NCI-H187 (cell line): Measurements from ENCODE around the gene NSMF.
A peak's percentile ranks its signal among the peaks of the same experiment; 100 is the strongest.

Source experiments
- DNase-seq, 2 experiments: peaks; one replicate each; lab custom pipeline; 2025; lab: John Stamatoyannopoulos, UW

Gene NSMF, protein sequence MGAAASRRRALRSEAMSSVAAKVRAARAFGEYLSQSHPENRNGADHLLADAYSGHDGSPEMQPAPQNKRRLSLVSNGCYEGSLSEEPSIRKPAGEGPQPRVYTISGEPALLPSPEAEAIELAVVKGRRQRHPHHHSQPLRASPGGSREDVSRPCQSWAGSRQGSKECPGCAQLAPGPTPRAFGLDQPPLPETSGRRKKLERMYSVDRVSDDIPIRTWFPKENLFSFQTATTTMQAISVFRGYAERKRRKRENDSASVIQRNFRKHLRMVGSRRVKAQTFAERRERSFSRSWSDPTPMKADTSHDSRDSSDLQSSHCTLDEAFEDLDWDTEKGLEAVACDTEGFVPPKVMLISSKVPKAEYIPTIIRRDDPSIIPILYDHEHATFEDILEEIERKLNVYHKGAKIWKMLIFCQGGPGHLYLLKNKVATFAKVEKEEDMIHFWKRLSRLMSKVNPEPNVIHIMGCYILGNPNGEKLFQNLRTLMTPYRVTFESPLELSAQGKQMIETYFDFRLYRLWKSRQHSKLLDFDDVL

DNA sequence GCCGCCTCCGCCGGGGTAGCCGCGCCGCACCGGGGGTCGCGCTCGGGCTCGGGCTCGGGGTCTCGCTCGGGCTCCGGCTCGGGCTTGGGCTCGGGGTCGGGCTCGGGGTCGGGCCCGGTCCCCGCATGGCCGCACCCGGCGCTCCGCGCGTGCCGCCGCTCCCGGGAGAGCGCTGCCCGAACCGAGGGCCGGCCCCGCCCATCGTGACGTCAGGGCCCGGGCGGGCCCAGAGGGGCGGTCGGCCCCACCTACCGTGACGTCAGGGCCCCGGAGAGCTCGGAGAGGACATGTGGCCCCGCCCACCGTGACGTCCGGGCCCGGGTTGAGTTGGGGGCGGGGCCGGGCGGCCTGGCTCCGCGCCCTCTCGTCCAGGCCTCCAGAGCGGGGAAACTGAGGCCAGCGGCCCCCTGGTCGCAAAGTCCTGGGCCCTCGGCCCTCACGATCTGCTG, at the start of gene NSMF:
Gene NSMF (minus strand): TSS at position 183 of the 449 bp plus-strand sequence. CDS start 232 bp downstream, outside the sequence.
- DNase-seq, result peak; percentile 39 to 72

DNA sequence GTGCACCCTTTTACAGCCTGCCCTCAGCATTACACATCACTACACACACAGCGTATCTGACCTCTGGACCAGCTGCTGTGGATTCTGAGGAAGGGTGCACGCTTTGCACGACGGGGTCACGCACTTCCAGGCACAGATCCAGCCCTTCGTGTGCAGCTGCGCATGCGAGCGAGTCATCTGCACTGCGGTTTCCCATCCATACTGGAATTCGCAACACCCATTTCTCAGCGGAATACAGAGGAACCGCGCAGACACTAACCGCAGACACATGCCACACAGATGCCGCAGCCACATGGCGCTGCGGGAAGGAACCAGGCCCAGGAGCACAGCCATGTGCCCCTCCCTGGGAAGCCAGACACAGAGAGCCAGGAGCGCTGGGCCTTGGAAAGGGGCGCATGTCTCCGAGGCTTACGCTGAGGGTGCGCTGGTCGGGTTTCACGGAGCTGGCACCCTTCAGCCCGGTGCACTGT, 47.6 kb upstream of the NSMF start:
- DNase-seq, result no peak

DNA sequence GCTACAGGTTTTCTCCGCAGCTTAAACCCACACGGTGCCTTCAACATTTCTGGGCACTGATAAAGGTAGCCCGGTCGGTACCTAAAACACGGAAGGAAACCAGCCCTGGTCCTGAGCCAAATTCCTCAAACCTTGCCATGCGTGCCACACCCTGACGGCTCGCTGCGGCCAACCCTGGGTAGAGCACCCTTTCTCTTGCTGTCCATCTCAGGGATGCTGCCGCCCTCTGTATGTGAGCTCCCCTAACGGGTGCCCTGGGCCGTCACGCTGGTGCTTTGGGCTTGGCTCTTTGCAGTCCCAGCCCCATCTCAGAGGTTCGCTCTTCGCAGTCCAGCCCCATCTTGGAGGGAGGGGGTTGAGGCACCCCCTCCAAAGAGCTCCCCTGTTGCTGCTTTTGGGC, 47.1 kb upstream of the NSMF start:
- DNase-seq, result no peak

DNA sequence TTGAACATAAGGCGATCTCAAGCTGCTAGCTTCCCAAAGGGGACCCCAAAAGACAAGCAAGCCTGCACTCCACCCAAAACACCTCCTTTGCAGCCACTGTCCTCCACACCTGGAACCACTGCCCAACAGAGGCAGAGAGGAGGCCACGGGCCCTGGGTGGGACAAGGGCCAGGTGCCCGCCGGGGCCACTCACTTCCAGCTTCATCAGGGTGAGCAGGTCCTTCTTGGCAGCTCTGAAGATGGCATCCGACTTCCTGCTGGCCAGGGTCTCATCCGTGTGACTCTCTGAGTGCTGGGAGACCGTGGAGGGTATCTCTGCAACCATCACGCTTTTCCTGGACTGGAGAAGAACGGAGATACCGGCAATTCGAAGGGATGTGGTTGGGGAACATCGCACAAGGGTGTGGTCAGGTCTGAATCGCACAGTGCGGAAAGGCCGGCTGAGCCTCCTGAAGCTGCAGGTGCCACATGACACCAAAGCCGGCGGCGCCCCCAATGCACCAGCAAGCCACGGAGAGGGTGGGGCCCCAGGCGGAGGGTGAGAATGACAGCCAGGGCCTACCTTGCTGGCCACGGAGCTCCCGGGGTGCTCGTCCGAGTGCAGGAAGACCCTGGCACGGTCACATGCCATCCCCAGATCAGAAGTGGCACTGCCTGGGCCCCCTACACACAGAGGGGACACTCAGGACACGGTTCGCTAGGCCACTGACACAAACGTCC, 46.4 kb upstream of the NSMF start:
- DNase-seq, result no peak

DNA sequence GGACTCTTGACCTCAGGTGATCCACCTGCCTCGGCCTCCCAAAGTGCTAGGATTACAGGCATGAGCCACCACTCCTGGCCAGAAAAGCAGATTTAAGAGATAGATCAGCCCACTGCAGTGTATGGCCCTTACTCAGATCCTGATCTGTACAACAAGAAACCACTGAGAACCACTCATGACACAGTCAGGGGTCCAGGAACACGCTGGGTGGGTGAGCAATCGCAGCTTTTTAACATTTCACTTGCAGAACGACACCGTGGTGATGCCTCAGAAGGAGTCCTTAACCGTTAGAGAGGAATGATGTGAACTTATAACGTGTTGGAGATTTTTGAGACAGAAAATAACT, 45.3 kb upstream of the NSMF start:
- no peak for DNase-seq

DNA sequence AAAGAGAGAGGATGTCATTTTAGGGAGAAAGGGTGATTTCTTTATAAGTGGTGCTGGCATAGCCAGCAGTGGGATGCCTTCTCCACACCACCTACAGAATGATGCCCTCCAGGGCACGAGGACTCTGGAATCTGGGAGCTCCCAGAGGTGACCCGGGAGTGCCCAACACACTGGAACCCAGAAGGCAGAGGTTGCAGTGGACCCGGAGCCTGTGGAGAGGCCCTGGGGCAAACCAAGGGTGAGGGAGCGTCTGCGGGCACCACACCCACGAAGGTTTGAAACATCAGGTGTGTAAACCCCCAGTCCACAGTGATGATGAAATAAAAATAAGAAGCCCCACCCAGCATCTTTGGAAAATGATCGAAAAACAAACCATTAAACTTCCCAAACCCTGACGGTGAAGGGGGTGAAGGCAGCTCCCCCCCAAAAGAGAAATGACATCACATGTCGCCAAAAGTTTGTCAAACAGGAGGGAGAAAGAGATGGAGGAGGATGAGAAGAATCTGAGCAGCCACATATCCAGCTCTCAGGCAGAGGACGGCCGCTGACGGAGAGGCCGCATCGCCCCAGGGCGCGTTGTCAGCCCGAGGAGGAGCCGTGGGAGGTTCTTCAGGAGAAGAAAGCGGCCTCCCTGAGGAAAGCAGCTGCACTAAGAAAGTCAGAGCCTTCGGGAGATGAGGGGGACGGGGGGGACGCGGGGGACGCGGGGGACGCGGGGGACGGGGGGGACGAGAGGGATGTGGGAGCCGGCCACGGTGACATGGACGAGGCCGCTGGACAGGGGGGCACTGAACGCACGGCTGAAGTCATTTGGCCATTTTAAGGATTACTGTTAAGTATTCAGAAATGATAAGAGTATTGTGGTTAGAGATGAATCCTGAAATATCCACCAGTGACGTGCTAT, 43.1 kb upstream of the NSMF start:
- DNase-seq, result no peak

DNA sequence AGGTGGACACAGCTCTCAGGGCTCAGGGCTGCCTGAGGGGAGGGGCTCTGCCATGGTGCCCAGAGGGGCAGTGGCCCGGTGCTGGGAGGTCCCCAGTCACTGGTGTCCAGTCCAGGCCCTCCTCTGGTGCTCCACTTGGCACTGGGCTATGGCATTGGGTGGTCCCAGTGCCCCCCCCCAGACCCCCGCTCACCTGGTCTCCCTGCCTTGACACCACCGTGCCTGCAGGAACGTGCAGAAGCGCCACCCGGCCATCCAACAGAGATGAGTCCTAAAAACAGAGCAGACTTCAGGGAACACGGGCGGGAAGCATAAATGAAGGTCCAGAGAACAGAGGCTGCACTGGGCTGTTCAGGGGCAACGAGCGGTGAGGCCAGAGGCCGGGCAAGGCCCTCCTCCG, 42.3 kb upstream of the NSMF start:
- DNase-seq, result no peak

DNA sequence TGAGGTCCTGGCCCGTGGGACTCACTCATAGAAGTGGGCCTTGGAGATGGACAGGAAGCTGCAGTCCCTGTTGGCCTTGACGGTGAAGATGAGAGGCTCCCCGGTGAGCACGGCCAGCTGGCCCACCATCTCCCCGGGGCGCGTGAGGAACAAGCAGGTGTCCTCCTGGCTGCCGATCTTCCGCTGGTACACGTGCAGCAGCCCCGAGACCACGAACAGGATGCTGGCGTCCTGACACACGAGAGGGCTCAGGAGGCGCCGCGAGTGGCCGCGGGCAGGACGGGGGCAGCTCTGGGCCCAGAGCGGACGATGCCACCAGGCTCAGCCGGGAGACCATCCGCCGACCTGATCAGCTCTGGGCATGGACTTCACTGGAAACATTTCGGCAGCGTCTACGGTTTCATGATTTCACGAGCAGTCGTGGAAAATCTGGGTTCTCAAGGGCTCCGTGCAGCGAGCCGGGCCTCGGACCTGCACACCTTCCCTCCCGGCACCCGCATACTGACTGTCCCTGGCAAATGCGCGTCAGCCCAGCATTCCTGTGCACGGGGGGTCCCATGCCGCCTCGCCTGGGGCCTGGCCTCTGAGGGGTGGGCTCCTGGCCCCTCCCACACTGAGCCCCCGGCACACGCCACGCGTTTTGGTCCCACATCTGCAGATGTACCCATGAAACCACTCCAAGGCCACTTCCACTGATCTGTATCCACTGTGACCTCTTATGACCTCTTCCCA, 41.7 kb upstream of the NSMF start:
- DNase-seq, result no peak

DNA sequence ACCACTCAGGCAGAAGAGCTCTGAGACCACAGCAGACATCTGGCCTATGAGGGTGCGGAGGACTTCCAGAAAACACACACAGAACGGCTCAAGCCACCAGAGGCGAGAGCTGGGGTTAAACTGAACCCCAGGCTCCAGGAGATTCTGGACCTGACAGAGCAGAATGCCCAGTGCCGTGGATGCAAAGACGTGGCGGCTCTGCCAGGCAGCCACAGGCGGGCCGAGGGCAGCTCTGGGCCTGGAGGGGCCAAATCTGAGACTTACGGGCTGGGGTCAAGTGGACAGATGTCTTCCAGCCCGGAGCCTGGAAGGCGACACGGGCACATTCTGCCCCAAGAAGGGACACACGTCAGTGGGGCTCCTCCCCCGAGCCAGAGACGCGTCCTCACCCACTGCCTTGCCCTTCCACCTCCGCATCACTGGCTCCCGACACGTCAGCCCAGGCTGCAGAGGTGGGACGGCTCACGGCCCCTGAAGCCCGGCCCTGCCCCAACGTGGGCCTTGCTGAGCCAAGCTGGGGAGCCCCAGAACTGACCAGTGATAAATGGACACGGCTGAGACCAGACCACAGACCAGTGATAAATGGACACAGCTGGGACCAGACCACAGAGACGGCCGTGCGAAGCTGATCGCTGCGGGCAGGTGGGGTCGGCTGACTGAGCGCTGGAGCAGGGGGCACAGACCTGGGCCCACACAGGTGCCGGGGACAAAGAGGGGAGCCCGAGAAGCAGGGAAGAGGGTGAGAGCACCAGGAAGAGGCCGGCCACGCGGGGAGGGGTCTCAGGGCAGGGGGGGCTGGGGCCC, 40.9 kb upstream of the NSMF start:
- no peak for DNase-seq

DNA sequence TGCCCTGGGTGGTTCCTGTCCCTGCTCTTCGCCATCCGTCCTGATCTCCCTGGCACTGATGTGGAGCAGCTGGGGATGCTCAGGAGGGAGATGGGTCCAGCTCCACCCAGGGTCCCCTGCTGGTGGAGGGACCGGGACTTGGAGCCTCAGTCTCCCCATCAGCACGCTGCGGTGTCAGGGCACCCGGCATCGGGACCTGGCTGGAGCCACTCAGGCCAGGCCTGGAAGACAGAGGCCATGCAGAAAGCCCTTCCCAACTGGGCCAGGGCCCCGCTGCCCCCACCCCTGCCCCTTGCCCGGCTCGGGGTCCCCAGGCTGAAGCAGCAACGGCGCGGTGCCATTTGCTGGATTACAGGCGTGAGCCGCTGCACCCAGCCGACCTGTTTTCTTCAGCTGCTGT, 40.3 kb upstream of the NSMF start:
- DNase-seq, result no peak

DNA sequence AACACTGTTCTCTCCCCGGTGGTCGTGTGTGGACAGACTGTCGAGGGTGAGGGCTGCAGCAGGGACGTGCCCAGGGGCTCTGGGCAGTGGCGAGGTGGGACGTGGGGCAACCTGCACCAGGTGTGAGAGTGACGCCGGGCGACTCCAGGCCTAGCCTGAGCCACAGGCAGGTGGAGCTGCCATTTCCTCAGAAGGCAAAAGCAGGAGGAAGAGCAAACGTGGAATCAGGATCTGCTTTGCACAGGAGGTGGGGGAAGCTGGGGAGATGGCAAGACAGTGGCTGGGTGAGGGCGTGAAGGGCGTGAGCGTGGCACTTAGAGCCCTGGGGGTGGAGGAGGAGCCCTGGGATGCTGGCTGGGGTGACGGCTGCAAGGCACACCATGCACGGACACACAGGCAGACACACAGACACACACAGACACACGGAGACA, 39.6 kb upstream of the NSMF start:
- DNase-seq, result no peak

DNA sequence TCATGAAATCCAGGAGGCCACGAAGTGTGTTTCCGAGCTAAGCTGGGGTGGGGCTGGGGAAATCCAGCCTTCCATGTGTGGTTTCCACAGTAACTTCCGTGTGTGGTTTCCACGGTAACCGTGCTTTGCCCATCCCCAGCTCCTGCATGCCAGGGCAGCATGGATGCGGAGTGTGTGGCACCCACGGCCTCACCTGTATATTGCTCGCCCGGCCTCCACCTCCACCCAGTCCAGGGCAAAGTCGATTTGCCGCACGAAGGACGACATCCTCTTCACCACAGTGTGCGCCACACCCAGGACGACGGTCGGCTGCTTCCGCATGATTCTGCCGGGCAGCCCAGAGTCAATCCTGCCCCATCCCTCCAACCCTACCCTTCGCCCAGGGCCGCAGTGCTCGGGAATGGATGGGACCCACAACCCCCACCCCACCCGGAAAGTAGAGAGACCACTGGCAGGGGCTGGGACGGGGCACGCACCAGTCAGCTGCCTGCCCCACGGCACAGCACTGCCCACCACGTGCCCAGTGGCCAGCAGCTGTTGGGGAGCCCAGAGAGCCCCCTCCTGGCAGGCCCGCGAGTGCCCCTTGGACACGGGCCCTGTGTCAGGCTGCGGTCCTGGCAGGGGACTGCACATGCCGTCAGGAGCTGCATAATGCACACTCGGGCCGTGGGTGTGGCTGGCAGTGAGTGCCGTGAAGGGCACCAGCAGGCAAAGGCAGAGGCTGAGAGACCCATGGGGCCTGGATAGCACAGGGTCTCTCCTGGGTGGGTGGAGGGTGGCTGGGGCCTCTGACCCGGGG, 39.0 kb upstream of the NSMF start:
- DNase-seq, result no peak

DNA sequence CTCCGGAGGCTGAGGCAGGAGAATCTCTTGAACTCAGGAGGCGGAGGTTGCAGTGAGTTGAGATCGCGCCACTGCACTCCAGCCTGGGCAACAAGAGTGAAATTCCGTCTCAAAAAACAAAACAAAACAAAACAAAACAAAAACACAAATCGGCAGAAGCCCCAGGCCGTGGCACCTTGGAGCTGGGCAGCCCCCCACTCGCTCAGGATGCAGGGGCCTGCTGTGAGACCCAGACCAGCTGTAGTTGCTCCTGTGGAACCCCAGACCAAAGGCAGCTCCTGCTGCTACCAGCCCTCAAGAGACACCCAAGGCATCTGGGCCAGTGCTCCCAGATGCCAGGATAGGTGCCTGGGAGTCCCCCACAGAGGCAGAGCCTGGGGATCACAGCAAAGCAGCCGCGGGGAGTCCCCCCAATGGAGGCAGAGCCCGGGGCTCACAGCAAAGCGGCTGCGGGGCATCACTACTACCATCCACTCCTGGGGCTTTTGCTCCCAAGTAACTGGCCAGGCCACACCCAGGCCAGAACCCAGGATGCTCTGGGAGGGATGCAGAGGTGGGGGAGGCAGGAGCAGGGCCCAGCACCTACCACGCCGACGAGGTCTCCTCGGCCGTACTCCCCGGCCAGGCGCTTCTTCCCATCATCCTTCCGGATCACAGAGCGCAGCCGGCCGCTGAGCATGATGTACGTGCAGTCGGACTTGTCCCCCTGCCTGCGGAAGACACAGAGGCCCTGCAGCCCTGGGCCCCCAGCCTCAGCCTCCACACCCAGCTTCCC, 37.7 kb upstream of the NSMF start:
- no peak for DNase-seq

DNA sequence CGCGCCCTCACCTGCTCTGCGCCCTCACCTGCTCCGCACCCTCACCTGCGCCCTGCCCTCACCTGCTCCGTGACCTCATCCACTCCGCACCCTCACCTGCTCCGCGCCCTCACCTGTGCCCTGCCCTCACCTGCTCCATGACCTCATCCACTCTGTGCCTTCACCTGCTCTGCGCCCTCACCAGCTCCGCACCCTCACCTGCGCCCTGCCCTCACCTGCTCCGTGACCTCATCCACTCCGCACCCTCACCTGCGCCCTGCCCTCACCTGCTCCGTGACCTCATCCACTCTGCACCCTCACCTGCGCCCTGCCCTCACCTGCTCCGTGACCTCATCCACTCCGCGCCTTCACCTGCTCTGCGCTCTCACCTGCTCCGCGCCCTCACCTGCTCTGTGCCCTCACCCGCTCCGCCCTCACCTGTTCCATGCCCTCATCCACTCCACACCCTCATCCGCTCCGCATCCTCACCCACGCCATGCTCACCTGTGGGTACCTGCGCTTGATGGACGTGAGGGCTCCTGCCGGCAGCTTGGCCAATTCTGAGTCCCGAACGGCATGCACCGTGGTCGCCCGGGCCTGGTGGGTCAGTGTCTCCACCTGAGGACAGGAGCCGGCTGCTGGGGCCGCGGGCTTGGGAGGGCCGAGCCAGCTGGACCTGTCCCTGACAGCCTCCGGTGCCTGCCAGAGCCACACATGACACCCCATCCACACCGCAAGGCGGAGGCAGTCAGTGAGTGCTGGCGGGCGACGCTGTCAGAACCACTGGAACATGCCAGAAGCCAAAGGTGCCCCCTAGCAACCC, 35.6 kb upstream of the NSMF start:
- no peak for DNase-seq

DNA sequence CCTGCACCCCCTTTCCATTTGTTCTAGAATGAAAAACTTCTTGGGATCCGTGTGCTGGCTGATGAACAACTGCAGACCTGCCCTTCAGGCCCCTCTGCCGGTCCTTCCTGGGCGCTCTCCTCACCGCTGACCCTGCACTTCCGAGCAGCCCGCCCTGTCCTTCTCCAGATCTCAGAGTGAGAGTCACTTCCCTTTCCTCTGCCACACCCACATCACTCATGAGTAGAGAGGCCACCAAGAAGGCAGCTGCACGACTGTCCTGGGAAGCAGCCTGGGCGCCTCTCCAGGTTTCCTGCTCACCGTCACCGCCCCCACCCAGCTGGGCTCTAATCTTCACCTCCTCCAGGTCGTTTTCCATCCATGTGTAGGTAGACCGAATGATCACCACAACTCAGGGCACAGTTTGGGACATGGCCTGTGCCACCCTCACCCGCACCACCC, 35.0 kb upstream of the NSMF start:
- DNase-seq, result no peak

DNA sequence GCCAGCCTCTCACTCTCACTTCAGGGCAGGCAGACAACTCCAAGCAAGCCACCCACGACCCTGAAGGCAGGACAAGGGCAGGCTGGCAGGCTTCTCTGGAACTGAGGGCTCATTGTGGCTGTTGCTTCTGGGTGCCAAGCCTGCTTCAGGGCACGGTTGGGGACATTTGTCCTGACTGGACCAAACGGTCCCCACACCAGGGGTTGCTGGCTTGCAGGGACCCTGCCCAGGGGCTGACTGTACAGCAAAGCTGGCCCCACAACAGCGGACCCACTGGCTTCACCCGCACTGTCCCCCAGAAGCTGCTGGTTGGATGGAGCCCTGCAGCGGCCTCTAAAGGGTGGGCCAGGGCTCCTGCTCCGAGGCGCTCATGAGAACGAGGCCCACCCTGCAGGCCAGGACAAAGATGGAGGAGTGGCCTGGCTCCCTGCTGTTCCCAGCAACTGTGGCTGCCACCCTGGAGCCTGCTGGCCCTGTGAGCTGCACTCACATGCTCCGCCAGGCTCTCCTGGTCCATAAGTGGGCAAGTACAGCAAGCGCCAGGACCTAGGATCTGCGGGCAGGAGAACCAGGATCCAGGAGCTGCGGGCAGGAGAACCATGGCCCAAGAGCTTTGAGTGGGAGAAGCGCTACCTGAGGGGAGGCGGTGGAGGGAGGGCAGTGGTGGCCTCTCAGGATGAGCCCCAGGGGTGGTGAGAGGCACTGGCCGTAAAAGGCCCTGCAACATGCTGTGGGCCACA, 34.4 kb upstream of the NSMF start:
- DNase-seq, result no peak
